ENCODE data around the gene APEX1. TPM values are rescaled to one million over a fixed set of nuclear protein-coding genes. Genes with fewer than 3 reads are reported as not detected.

APEX1 gene
- total RNA-seq, 1 donor from 2014 or later = 76.6 TPM

DNA sequence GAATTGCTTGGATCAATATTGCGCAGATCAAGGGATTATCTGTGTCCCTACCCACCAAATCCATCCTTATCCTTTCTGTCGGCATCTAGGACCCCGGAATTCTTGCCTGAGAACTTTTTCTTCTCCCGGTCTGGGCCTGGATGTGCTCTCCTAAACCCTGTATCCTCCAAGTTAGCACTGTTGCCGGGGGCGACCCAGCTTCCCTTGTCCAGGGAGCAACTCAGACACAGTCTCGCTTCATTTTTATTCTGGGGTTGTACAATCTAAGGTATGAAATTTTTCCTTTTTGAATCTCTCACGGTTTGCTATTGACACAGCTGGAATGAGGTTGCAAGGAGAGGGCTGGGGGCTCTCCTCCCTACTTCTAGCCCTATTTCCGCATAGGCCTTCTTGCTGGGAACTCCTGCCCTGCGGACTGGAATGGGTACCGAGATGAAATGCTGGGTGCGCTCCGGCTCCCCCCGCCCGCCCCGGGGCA, 13.8 kb downstream of the APEX1 start:
- peak overlapping the region; percentile 70 for H3K4me3 ChIP-seq
- no peak overlapping the region for H3K9ac ChIP-seq
- Mint-ChIP-seq H3K4me3 (peak overlapping the region; percentile 96), H3K9me3 (no peaks in the 10 kb centered on the region), H3K4me1 (peaks cover 12% of the 10 kb centered on the region), H3K27me3 (ENCODE audit: insufficient read depth, low read depth) (peaks cover 7% of the 10 kb centered on the region), H3K36me3 (peaks cover 3% of the 10 kb centered on the region), H3K27ac (peak overlapping the region; percentile 98)
- TF ChIP-seq, protein P1, sequence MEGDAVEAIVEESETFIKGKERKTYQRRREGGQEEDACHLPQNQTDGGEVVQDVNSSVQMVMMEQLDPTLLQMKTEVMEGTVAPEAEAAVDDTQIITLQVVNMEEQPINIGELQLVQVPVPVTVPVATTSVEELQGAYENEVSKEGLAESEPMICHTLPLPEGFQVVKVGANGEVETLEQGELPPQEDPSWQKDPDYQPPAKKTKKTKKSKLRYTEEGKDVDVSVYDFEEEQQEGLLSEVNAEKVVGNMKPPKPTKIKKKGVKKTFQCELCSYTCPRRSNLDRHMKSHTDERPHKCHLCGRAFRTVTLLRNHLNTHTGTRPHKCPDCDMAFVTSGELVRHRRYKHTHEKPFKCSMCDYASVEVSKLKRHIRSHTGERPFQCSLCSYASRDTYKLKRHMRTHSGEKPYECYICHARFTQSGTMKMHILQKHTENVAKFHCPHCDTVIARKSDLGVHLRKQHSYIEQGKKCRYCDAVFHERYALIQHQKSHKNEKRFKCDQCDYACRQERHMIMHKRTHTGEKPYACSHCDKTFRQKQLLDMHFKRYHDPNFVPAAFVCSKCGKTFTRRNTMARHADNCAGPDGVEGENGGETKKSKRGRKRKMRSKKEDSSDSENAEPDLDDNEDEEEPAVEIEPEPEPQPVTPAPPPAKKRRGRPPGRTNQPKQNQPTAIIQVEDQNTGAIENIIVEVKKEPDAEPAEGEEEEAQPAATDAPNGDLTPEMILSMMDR (IDR thresholded peaks at IDR 0.05) = no peak
- TF ChIP-seq EZH2 (IDR thresholded peaks at IDR 0.05) = peak; percentile 16
- H3K9me3 ChIP-seq (ENCODE audit: low read depth) = no peaks in the 10 kb centered on the region
- DNase-seq (ENCODE audit: low spot score) = peak; percentile 36
- peaks cover 5% of the 10 kb centered on the region for H3K4me1 ChIP-seq
- peaks cover 16% of the 10 kb centered on the region for H3F3A ChIP-seq (ENCODE audit: low read depth)
- H3K79me2 ChIP-seq (ENCODE audit: low read depth) = peaks cover 28% of the 10 kb centered on the region
- H3K36me3 ChIP-seq = no peaks in the 10 kb centered on the region
- H4K20me1 ChIP-seq (ENCODE audit: low read depth) = no peaks in the 10 kb centered on the region
- peak overlapping the region; percentile 98 for H2AFZ ChIP-seq (replicated peaks)
- H3K4me2 ChIP-seq = peak overlapping the region; percentile 76
- H3K27ac ChIP-seq = no peak overlapping the region
- no peaks in the 10 kb centered on the region for H3K27me3 ChIP-seq

DNA sequence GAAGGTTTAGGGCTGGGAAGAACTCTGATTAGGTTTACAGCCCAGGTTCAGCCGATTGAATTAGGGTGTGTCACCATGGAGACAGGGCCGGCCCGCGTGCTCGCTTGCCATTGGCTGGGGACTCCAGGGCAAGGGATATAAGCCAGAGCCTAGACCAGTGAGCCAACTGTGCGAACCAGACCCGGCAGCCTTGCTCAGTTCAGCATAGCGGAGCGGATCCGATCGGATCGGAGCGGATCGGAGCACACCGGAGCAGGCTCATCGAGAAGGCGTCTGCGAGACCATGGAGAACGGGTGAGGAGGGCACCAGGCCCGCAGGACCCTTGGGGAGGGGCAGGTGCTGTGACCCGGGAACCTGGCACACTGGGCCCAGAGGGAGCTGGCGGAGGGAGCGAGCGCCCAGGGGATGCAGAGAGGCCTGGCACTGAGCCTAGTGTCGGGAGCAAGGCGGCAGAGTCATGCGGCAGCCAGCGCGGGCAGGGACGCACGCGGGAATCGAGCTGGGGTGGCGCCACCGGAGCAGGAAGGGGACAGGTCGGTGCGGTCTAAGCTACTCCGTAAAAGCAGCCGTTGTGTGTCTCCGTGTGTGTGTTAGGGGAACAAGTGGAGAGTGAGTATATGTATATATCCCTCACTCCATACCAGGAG, 14.3 kb downstream of the APEX1 start, which contains the start of gene PNP:
Gene PNP, plus strand, starts transcription at position 165 of the 648 bp plus-strand sequence. Its CDS starts 119 bp downstream, at position 284.
- Histone ChIP-seq H4K20me1 (ENCODE audit: low read depth) (no peaks in the 10 kb centered on the region), H3F3A (ENCODE audit: low read depth) (peaks cover 16% of the 10 kb centered on the region), H3K27me3 (no peaks in the 10 kb centered on the region), H3K4me2 (peak within 1 kb of the TSS; percentile 76), H3K27ac (no peak within 1 kb of the TSS), H2AFZ (replicated peaks) (peak within 1 kb of the TSS; percentile 98), H3K4me1 (peaks cover 5% of the 10 kb centered on the region), H3K4me3 (peak within 1 kb of the TSS; percentile 70), H3K79me2 (ENCODE audit: low read depth) (peaks cover 28% of the 10 kb centered on the region), H3K36me3 (no peaks in the 10 kb centered on the region), H3K9ac (peak within 1 kb of the TSS; percentile 70), H3K9me3 (ENCODE audit: low read depth) (no peaks in the 10 kb centered on the region)
- TF ChIP-seq, protein P1 (IDR thresholded peaks at IDR 0.05) = no peak
- TF ChIP-seq EZH2phosphoT487 (IDR thresholded peaks at IDR 0.05) (no peak), EZH2 (IDR thresholded peaks at IDR 0.05) (no peak)
- peak; percentile 96 for DNase-seq (ENCODE audit: low spot score)
- H3K4me3 Mint-ChIP-seq = peak within 1 kb of the TSS; percentile 96
- peaks cover 5% of the 10 kb centered on the region for H3K27me3 Mint-ChIP-seq (ENCODE audit: insufficient read depth, low read depth)
- peak within 1 kb of the TSS; percentile 98 for H3K27ac Mint-ChIP-seq
- peaks cover 12% of the 10 kb centered on the region for H3K4me1 Mint-ChIP-seq
- H3K36me3 Mint-ChIP-seq = peaks cover 9% of the 10 kb centered on the region
- H3K9me3 Mint-ChIP-seq = no peaks in the 10 kb centered on the region

DNA sequence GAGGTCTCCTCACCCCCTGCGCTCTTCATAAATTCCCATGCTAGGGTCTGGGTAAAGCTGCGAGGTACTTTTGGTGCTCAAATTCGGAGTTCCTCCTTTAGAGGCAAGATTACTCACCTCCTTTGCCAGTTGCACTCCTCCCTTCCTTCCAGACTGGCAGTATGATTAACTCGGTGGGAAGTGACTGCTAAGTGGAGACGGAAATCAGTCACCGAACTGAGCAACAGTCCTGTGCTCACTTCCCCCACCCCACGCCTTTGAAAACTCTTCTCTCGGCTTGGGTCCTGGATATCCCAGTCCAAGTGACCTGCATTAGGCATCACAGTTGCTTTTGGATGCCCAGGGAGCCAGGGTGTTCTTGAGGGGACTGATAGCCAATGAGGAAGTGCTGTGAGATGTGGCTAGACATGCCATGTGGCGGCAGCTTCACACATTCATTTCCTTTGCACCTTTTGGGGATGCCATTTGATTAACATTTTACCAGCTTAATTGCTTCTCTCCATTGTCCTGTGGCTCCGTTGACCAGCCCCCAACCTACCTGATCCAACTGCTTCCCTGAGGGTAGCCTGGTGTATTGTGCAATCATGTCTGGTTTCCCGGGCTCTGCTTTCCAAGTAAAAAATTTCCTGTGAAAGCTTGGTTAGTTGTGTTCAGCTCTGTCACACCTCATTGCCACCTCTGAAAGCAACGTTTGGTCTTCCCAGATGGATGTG, 15.0 kb downstream of the APEX1 start:
- H3K4me2 ChIP-seq = peak overlapping the region; percentile 76
- H3K4me1 Mint-ChIP-seq = peaks cover 12% of the 10 kb centered on the region
- no peaks in the 10 kb centered on the region for H3K36me3 ChIP-seq
- H3K9me3 ChIP-seq (ENCODE audit: low read depth) = no peaks in the 10 kb centered on the region
- peaks cover 1% of the 10 kb centered on the region for H3K9me3 Mint-ChIP-seq
- peak overlapping the region; percentile 70 for H3K9ac ChIP-seq
- no peak overlapping the region for H3K27ac ChIP-seq
- no peaks in the 10 kb centered on the region for H4K20me1 ChIP-seq (ENCODE audit: low read depth)
- peaks cover 5% of the 10 kb centered on the region for H3K4me1 ChIP-seq
- H3K36me3 Mint-ChIP-seq = peaks cover 15% of the 10 kb centered on the region
- no peak for TF ChIP-seq EZH2phosphoT487 (IDR thresholded peaks at IDR 0.05)
- TF ChIP-seq, protein P1 (IDR thresholded peaks at IDR 0.05) = no peak
- no peak for TF ChIP-seq EZH2 (IDR thresholded peaks at IDR 0.05)
- peaks cover 16% of the 10 kb centered on the region for H3F3A ChIP-seq (ENCODE audit: low read depth)
- peak overlapping the region; percentile 70 for H3K4me3 ChIP-seq
- no peaks in the 10 kb centered on the region for H3K27me3 ChIP-seq
- peaks cover 28% of the 10 kb centered on the region for H3K79me2 ChIP-seq (ENCODE audit: low read depth)
- H3K4me3 Mint-ChIP-seq = peak overlapping the region; percentile 96
- H3K27ac Mint-ChIP-seq = peak overlapping the region; percentile 82
- peak overlapping the region; percentile 98 for H2AFZ ChIP-seq (replicated peaks)
- peaks cover 5% of the 10 kb centered on the region for H3K27me3 Mint-ChIP-seq (ENCODE audit: insufficient read depth, low read depth)
- peak; percentile 38 for DNase-seq (ENCODE audit: low spot score)
